HepG2 (cell line): ENCODE results near the gene ZFPM1. TPM values are rescaled to one million over a fixed set of nuclear protein-coding genes. Genes with fewer than 3 reads are reported as not detected.

ENCODE experiments used
- ATF5 ChIP-seq: sonication (generic); formaldehyde crosslinking; IDR thresholded peaks from 2 replicates; pipeline ENCODE4 v1.4.0; 2020; ENCODE audit warnings: mild to moderate bottlenecking, low read depth, missing genetic modification reagents
- BCL3 ChIP-seq: sonication (generic); formaldehyde crosslinking; IDR thresholded peaks from 2 replicates; pipeline ENCODE4 v1.5.1; 2020; ENCODE audit warnings: mild to moderate bottlenecking, missing genetic modification reagents, moderate library complexity
- GABPA ChIP-seq, 2 experiments: IDR thresholded peaks; 2 replicates each; pipeline ENCODE4 v1.6.1; 2011 to 2016; ENCODE audit warnings: low read depth in 2 of 2, low read length in 1 of 2, missing biosample characterization in 1 of 2, missing genetic modification characterization in 1 of 2
- KAT7 ChIP-seq: IDR thresholded peaks from 2 replicates; pipeline ENCODE4 v1.6.1; 2018; ENCODE audit warnings: borderline replicate concordance, missing compliant biosample characterization
- KLF13 ChIP-seq: sonication (generic); formaldehyde crosslinking; IDR thresholded peaks from 2 replicates; pipeline ENCODE4 v1.4.0; 2020; ENCODE audit warnings: mild to moderate bottlenecking, missing genetic modification reagents
- MAFG ChIP-seq: sonication (generic); formaldehyde crosslinking; IDR thresholded peaks from 2 replicates; pipeline ENCODE4 v1.5.1; 2020; ENCODE audit warnings: mild to moderate bottlenecking, missing genetic modification reagents
- MATR3 ChIP-seq: sonication (generic); formaldehyde crosslinking; IDR thresholded peaks from 2 replicates; pipeline ENCODE4 v1.4.0; 2020; ENCODE audit warnings: missing genetic modification reagents
- MAZ ChIP-seq, 2 experiments: sonication (generic) in 1 of 2; formaldehyde crosslinking in 1 of 2; IDR thresholded peaks; 2 replicates each; pipeline versions ENCODE4 v1.5.0 to v1.6.1; 2012 to 2020; ENCODE audit warnings: low read depth in 2 of 2, mild to moderate bottlenecking in 2 of 2, borderline replicate concordance in 1 of 2, improper control_type of control experiment in 1 of 2, low read length in 1 of 2, missing genetic modification reagents in 1 of 2, moderate library complexity in 1 of 2
- MIXL1 ChIP-seq: IDR thresholded peaks from 2 replicates; pipeline ENCODE4 v1.6.1; 2016
- SALL2 ChIP-seq: sonication (generic); formaldehyde crosslinking; IDR thresholded peaks from 2 replicates; pipeline ENCODE4 v1.8.1; 2023; ENCODE audit warnings: mild to moderate bottlenecking, missing genetic modification reagents, inconsistent platforms
- SP5 ChIP-seq: IDR thresholded peaks from 2 replicates; pipeline ENCODE4 v1.6.1; 2016; ENCODE audit warnings: low read depth, borderline replicate concordance
- TEAD2 ChIP-seq: sonication (generic); formaldehyde crosslinking; IDR thresholded peaks from 2 replicates; pipeline ENCODE4 v1.9.0; 2021; ENCODE audit warnings: missing genetic modification reagents
- XBP1 ChIP-seq: sonication (generic); formaldehyde crosslinking; IDR thresholded peaks from 2 replicates; pipeline ENCODE4 v1.5.0; 2020; ENCODE audit warnings: missing genetic modification reagents
- ZBTB42 ChIP-seq: sonication (generic); formaldehyde crosslinking; IDR thresholded peaks from 2 replicates; pipeline ENCODE4 v1.5.0; 2020; ENCODE audit warnings: mild to moderate bottlenecking, missing genetic modification reagents
- ZKSCAN1 ChIP-seq: fragments of 150-350 bp; IDR thresholded peaks from 2 replicates; pipeline ENCODE4 v1.6.1; 2014; ENCODE audit warnings: low read length
- ZNF224 ChIP-seq: sonication (generic); formaldehyde crosslinking; IDR thresholded peaks from 2 replicates; pipeline ENCODE4 v1.5.0; 2020; ENCODE audit warnings: mild to moderate bottlenecking, missing genetic modification reagents
- ZNF253 ChIP-seq: sonication (generic); formaldehyde crosslinking; IDR thresholded peaks from 2 replicates; pipeline ENCODE4 v1.8.0; 2022; ENCODE audit warnings: mild to moderate bottlenecking, missing genetic modification reagents, borderline replicate concordance
- ZNF282 ChIP-seq: fragments of 450-650 bp; IDR thresholded peaks from 2 replicates; pipeline ENCODE4 v1.6.1; 2018; ENCODE audit not compliant: partially characterized antibody
- ZNF33B ChIP-seq: sonication (generic); formaldehyde crosslinking; IDR thresholded peaks from 2 replicates; pipeline ENCODE4 v1.5.1; 2020; ENCODE audit warnings: mild to moderate bottlenecking, missing genetic modification reagents
- ZNF530 ChIP-seq: sonication (generic); formaldehyde crosslinking; IDR thresholded peaks from 2 replicates; pipeline ENCODE4 v1.5.0; 2020; ENCODE audit warnings: low read depth, mild to moderate bottlenecking, missing genetic modification reagents
- ZNF605 ChIP-seq: sonication (generic); formaldehyde crosslinking; IDR thresholded peaks from 2 replicates; pipeline ENCODE4 v1.8.0; 2022; ENCODE audit warnings: mild to moderate bottlenecking, missing genetic modification reagents
- ZNF619 ChIP-seq: sonication (generic); formaldehyde crosslinking; IDR thresholded peaks from 2 replicates; pipeline ENCODE4 v1.4.0; 2020; ENCODE audit warnings: mild to moderate bottlenecking, missing genetic modification reagents
- ZNF746 ChIP-seq: sonication (generic); formaldehyde crosslinking; IDR thresholded peaks from 2 replicates; pipeline ENCODE4 v1.8.0; 2022; ENCODE audit warnings: mild to moderate bottlenecking, missing genetic modification reagents
- ZNF772 ChIP-seq: sonication (generic); formaldehyde crosslinking; IDR thresholded peaks from 2 replicates; pipeline ENCODE4 v1.5.0; 2020; ENCODE audit warnings: mild to moderate bottlenecking, missing genetic modification reagents
- polyA plus RNA-seq, 8 experiments: library from polyadenylated mRNA; depleted of rRNA in 3 of 8; stranded (reverse) in 7 of 8; unstranded in 1 of 8; fragments of >200 nt; fragmentation: Illumina TruSeq in 4 of 8; extraction: Trizol in 4 of 8; gene quantifications; 2 replicates each; pipeline versions ENCODE4 v1.2.1 to v1.2.3, GENCODE V29; 2011 to 2016; ENCODE audit warnings: low read depth in 4 of 8, missing spikeins in 1 of 8, mixed read lengths in 1 of 8; ENCODE audit not compliant: insufficient read depth in 1 of 8
- total RNA-seq, 5 experiments: library from RNA; depleted of rRNA; stranded (reverse); fragments of >200 nt; fragmentation: Illumina TruSeq; extraction: Trizol; gene quantifications; 2 replicates each; pipeline ENCODE4 v1.2.3, GENCODE V29; 2016; ENCODE audit warnings: low read depth in 1 of 5
- TF ChIP-seq, protein P1 (sequence below): IDR thresholded peaks from 2 replicates; pipeline ENCODE4 v1.6.1; 2016; ENCODE audit warnings: mild to moderate bottlenecking, missing biosample characterization, missing genetic modification reagents
- TF ChIP-seq, protein P2 (sequence below): sonication (generic); formaldehyde crosslinking; IDR thresholded peaks from 2 replicates; pipeline ENCODE4 v1.9.0; 2021; ENCODE audit warnings: missing genetic modification reagents, borderline replicate concordance

ZFPM1 gene
- total and polyA plus RNA-seq, 2 of the 13 experiments (the other 11 are each of a cell fraction or from before 2014, with no cell fraction given): 1.3 to 3.8 TPM

DNA sequence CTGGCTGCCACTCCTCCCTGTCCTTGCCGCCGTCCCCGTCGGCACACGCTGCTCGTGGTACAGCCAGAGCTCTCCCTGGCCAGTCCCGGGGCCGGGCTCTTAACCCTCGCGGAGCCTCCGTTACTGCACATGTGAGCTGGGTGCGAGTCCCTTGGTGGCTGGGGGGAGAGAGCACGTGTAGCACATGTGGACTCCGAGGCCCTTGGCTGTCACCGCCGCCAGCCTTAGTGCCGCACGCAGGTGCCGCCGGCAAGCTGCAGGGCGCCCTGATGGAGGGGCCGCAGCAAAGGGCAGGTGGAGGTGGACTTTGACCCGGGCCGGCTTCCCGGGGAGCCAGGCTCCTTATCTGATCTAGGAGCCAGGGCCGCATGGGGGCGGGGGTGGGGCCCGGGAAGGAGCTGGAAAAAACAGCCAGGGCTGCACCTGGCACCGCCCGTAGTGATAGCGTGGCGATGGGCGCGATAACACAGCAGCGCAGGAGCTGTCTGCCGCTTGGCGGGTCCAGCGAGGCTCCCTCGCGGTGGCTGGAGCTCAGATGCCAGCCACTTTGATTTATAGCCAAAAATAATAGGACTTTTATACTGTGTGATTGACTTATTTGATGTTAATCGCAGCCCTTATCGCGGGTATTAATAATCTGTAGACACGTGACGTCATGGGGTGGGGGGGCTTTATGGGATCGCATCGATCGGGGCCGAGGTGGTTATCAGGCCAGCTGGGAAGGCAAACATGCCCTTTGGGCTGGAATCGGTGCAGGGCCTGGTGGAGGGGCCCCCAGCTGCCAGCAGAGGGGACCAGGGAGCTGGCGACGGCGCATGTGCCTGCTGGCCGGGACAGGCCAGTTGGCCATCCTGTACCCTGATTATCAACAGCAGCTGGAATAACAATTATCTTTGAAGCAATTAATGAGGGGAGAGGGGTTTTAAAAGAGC, 35.1 kb downstream of the ZFPM1 start (continued):
- TF ChIP-seq MIXL1 (CRISPR knock-in tag): peak; percentile 100
- TF ChIP-seq ZNF33B (CRISPR knock-in tag): peak; percentile 100
- TF ChIP-seq ZNF619 (CRISPR knock-in tag): peak; percentile 100
- TF ChIP-seq, protein P1, sequence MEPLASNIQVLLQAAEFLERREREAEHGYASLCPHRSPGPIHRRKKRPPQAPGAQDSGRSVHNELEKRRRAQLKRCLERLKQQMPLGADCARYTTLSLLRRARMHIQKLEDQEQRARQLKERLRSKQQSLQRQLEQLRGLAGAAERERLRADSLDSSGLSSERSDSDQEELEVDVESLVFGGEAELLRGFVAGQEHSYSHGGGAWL: peak; percentile 100
- peak; percentile 100 for TF ChIP-seq TEAD2 (CRISPR knock-in tag)
- peak; percentile 100 for TF ChIP-seq SALL2 (CRISPR knock-in tag)
- no peak for TF ChIP-seq GABPA (IDR thresholded peaks at IDR 0.05; ENCODE audit: low read depth, low read length)
- TF ChIP-seq GABPA (CRISPR knock-in tag; IDR thresholded peaks at IDR 0.05; ENCODE audit: low read depth): peak; percentile 70
- no peak for TF ChIP-seq MATR3 (CRISPR knock-in tag)
- peak; percentile 95 for TF ChIP-seq MAFG (CRISPR knock-in tag)
- peak; percentile 100 for TF ChIP-seq ATF5 (CRISPR knock-in tag)
- peak; percentile 100 for TF ChIP-seq ZNF224 (CRISPR knock-in tag)
- peak; percentile 79 for TF ChIP-seq MAZ (IDR thresholded peaks at IDR 0.05; ENCODE audit: borderline replicate concordance, low read depth, low read length)
- TF ChIP-seq MAZ (CRISPR knock-in tag; IDR thresholded peaks at IDR 0.05; ENCODE audit: low read depth): peak; percentile 100
- peak; percentile 100 for TF ChIP-seq ZBTB42
- TF ChIP-seq KLF13 (CRISPR knock-in tag): peak; percentile 100
- TF ChIP-seq ZNF746 (CRISPR knock-in tag): peak; percentile 100
- TF ChIP-seq XBP1 (CRISPR knock-in tag): peak; percentile 99
- TF ChIP-seq ZNF530 (CRISPR knock-in tag): peak; percentile 99
- TF ChIP-seq, protein P2, sequence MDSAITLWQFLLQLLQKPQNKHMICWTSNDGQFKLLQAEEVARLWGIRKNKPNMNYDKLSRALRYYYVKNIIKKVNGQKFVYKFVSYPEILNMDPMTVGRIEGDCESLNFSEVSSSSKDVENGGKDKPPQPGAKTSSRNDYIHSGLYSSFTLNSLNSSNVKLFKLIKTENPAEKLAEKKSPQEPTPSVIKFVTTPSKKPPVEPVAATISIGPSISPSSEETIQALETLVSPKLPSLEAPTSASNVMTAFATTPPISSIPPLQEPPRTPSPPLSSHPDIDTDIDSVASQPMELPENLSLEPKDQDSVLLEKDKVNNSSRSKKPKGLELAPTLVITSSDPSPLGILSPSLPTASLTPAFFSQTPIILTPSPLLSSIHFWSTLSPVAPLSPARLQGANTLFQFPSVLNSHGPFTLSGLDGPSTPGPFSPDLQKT: peak; percentile 99; the same call in 1 of the 2 replicates
- peak; percentile 61; the same call in 1 of the 2 replicates for TF ChIP-seq ZKSCAN1
- peak; percentile 95; the same call in 1 of the 2 replicates for TF ChIP-seq KAT7 (CRISPR knock-in tag)
- peak; percentile 100 for TF ChIP-seq ZNF253
- peak; percentile 80 for TF ChIP-seq SP5 (CRISPR knock-in tag)
- no peak for TF ChIP-seq ZNF282
- TF ChIP-seq BCL3: peak; percentile 100
- TF ChIP-seq ZNF605: peak; percentile 100
- peak; percentile 100 for TF ChIP-seq ZNF772
